ENCODE results near the gene ARHGAP26.

The ARHGAP26 gene

DNA sequence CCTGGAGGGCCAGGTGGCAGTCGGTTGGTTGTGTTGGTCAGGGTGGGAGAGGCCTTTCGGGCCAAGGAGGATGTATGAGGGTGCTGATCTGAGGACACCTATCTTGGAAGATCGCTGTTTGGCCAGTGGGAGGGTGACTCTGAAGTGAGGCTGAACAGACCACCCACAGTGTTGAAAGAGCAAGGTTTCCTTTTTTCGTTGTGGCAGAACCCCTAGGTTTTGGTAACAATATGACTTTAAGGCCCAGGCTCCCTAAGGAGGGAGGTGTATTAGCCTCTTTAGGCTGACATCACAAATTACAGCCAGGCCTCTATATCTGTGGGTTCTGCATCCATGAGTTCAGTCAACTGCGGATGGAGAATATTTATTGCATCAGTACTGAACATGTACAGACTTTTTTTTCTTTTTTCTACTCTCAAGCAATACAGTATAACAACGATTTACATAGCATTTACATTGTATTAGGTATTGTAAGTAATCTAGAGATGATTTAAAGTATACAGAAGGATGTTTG lies 86.1 kb downstream of the ARHGAP26 start:
- peak; percentile 33 for DNase-seq

DNA sequence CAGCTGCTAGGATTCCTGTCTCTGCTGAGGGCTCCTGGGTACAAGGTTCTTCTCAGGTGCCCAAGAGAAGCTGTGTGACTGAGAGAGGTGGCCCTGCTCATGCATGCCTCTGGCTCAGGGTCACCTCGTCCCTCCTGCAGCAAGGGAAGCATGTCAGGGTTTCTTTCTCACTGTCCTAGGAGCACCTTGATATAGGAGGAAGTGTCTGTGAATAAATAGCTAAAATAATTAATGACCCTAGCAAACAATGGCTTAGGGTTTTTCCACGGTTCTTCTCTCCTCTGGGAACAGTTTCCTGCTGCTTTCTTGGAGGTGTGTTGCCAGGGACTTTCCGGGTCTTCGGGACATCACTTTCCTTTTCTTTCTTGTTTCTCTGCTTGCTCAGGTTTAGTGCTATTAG lies 87.2 kb downstream of the ARHGAP26 start:
- DNase-seq = no peak

DNA sequence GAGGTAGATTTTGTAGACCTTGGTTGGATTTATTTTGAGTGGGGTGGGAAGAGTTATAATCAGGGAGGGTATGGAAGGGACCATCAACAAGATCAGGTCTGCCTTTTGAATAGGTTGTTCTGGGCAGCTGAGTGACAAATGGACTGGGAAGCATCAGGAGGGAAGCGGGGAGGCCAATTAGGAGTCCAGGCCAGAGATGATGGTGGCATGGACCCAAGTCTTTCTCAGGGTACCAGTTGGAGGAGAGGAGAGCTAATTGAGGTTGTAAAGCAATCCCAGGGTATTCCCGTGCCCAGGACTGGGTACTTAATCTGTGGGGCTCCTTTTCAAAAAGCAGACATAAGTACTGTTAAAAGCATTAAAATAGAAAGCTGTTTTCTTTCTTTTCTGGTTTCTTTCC lies 88.9 kb downstream of the ARHGAP26 start:
- DNase-seq = no peak

DNA sequence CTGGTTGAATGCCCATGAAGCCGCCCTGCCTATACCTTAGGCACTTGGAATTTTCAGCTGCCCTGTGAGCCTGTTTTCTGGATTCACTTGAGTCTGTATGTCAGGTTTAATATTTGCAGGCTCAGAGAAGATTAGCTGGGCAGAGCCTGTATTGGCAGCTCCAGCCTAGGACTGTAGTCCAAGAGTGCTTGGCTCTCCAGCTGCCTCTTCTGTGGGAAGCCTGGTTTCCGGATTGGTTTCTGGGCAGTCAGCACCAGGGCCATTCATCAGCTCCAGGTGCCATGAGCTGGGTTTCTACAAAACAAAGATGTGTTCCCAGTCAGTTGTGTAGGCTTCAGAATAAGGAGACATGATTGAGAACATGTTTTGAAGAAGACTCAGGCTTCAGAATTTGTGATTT lies 90.1 kb downstream of the ARHGAP26 start:
- no peak for DNase-seq

DNA sequence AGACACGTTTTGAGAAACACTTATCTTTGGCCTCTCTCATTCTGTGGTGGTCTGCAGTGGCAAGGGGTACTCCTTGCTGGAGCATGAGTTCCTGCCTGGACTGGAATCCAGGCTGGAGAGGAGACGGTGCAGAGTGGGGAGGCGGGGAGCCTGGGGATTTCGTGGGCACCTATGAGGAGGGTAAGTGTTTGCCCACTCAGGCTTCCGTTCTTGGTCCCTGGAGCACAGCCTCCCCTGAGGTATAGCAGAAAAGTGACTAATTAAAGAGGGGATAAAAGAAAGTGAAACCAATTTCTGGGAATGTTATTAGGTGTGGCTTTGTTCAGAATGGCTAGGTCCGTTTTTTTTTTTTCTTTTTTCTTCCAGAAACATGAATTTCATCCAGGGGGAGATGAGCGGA lies 90.8 kb downstream of the ARHGAP26 start:
- no peak for DNase-seq

DNA sequence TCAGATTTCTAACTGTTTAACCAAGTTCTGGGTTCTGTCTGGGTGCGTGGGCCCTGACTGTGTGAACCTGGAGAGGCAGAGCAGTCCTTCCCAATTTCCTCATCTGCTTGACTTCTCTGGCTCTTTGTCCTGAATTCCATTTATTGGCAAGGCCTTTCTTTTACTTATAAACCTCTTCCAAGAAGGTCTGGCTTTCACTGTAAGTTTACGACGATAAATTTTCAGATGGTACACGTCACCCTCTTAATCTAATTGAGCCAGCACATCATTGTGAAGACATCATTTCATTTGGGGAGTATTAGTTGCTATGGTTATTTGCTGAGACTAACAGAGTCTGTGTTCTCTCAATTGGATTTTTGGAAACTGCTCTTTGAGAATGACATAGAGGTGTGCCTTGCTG lies 92.4 kb downstream of the ARHGAP26 start:
- DNase-seq = no peak

DNA sequence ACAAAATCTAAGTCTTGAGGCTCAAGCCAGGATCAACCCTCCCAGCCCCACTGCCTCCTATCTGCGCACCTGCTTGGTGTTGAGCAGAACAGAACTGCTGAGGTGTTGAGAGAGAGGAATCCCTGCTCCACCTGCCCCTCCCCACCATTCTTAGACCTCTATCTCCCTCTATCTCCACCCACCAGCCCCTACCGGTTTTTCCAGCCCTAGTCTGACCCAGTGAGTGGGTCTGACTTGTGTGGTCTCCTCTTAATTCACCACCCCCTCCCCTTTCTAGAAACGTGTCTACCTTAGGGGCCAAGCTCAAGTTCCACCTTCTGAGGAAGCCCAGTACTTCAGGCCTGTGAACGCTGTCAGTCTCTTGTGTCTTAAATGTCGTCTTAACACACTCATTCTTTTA lies 93.7 kb downstream of the ARHGAP26 start:
- no peak for DNase-seq

DNA sequence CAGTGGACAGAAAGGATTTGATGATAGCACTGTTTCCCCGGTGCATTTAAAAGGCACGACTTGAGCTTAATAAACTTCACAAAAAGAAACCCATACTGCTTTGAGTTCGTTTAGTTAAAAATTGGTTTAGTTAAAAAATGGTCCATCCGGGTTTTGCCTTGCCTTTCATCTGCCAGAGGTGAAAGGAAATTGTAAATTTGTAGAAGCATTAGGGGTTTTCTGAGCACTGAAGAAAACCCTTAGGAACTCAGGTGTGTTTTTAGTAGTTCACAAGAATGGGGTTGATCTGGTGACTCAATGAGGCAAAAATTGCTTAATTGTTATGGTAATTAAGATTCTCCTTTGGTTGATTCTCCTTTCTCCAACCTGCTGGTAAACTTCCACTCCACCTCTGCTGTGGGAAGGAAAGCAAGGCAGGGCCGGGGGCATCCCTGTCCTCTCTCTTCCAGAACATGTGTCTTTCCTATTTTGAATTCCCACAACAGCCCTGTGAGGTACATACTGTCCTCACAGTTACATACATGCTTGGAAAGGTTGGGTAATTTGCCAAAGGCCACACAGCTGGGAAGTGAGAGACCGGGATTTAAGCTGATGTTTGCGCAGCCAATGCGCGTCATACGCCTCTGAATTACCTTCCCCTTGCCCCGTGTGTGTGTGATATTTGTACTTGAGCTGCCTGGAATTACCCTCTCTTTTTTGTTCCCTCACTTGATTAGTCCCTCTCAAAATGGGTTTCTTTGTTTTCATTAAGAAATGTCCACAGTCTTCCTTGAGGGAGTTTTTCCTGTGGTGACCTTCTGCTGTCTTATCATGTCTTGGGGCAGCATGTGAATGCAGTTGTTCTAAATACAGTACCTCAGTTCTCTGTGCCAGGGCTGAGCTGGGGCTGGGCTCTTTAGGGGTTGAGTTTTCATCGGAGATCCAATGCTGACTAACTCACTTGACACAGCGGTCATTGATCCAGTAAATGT lies 94.4 kb downstream of the ARHGAP26 start:
- DNase-seq = no peak

DNA sequence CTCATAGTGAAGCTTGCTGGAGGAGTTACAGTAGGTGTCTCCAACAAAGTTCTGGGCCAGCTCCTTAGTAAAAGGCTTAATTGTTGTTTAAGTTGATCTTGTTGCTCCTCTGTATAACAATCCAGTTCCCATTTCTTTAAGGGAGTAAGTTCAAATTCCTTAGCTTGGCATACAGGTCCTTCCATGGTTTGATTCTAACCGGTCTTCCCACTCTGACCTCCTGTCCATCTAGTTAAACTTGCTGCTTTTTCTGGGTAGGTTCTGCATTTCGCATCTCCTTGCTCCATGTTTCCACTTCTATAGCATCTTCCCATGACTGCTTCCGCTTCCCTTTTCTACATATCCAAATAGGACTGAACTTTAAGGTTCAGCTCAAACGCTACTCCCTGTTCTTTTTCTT lies 95.5 kb downstream of the ARHGAP26 start:
- DNase-seq = no peak

DNA sequence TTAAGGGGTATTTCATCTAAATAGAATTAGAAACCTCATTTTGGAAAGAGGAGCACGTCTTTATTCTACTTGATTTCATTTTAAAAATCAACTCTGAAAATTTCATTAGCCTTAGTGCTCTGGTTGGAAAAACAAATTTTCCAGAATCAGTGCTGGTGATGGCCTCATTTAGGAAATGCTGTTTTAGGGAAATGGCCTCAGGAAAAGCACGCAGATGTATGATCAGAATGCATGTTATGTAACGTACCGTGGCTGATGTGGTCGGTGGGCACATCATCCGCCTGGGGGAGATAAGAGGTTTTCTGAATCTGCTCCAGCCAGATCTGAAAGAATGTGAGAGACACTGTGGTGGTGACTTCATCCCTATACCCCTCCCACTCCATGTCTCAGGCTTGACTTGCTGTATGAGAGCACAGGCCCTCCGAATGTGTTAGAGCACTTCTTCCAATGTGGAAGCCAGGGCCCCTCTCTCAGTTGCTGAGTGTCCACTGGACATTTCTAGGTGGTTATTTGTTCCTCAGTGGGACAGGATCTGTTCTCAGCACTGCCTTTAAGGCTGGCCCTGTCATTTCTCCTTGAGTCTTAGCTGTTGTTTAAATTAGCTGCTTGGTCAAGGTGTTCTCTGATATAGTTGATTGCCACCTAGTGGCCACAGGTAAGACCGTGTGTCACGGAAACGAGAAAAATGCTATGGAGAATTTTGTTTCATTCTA lies 96.5 kb downstream of the ARHGAP26 start:
- peak; percentile 85 for DNase-seq

DNA sequence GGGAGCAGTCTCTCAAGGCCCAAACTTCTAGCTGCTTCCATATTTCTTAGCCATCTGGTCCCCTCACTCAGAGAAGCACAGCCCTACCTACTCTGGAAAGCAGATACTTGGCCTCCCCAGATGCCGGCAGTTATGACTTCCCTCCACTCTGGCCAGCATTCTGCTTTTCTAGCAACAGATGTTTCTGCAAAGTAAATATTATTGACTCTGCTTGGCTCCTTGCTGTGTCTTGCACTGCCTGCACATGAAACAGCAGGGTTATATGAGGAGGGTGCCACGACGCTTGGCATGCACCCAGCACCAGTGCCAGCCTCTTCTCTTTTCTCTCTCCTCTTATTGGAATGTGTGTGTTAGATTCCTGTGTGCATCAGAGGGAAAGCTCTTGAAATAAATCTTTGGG lies 99.7 kb downstream of the ARHGAP26 start:
- peak; percentile 46 for DNase-seq

DNA sequence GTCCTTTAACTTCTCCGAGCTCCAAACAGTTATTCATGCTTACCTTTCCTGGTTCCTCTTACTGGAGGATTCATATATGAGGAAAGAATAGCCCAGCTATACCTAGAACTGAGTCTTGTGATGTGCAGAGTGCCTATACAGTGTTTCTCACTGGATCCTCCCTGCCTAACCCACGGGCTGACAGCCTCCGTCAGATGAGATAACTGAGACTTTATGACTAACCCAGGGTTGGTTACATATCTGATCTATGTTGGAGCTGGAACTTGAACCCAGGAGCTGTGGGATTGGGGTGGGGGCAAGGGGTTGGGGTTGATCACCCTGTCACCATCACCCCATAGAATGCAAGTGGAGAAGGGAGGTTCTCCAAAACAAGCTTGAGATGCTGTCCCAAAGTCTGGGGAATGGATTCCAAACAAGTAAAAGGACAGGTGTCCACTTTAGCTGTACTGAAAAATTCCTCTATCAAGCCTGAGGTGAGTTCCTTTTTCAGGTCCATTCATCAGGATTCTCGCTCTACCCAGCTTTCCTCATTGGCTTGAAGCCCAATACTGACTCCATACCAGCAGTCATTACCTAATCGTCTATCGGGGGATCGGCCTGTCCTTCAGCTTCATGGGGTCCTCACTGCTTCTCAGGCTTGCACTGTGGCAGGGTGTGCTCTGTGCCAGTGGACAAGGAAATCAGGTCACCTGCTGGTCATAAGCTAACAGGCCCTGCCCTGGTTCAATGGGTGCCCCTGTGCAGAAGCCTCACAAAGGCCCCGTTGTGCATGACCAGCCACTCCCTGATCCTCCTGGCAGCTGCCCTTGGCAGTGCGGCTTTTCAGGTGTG lies 100.6 kb downstream of the ARHGAP26 start:
- DNase-seq = no peak

DNA sequence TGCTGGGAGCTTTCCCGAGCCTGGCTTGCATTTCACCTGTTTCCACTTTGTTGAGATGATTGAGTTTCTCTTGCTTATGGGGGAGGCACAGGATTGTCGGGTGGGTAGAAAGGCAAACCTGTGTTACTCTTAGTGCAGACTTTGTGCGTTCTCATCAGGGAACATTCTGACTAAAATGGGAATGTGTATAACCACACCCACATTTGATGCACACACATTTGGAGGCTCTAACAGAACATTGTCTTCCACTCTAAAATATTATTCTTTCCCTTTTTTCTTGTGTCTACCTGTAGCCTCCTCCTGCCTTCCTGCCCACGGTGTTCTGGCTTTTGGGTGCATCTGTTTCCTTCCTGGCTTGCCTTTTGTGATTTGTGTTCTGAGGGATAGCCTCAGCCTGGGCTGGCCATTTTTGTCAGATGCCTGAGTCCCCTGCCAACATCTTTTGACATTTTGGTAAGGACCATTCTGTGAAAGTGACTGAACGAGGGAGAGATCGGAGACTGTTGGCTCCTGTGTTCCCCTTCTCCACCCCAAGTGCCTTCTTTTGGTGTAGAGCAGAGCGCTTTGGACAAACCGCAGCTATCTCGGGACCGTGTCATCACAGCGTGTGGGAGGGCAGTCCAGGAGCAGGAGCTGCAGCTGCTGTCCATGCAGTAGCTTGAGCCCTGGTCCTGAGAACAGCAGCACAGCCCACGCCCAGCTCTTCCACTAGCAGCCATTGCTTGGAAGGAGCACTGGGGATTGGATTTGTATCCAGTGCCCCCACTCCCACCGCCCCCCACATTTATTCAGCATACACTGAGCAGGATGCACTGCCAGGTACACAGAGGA lies 101.4 kb downstream of the ARHGAP26 start:
- no peak for DNase-seq

DNA sequence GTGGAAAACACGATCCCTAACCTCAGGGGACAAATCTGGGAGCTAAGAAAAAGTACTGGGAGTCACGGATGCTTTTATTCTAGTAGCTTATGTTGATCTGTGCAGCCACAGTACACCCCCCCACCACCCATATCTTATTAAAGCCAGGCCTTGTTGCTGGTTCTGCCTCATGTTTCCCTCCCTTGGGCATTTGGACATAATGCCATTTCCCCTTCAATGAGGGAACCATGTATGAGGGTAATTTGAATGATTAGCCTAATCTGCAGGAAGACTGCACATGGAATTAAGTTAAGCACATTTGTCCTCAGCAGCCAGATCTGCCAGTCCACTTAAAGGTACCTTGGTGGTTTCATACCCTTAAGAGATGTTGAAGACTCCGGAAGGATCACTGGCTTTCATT lies 102.0 kb downstream of the ARHGAP26 start:
- peak; percentile 30 for DNase-seq

DNA sequence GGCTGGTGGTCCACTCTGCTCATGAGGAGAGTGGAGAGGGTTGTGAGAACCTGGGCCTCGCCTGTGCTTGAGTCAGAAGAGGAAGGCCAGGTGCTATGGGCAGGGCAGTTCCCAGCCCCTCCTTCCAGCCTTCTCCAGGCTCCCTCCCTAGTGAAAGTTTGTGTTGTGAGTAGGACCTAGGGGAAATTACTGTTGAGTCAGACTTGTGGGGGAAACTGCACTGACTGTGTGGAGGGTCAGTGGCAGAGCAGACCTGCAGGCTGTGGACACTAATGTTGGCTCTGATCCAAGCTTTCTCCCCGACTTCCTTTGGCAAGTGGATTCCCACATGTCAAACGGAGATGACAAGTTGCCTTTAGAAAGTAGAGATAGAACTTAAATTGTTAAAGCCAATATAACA lies 102.6 kb downstream of the ARHGAP26 start:
- DNase-seq = peak; percentile 45

DNA sequence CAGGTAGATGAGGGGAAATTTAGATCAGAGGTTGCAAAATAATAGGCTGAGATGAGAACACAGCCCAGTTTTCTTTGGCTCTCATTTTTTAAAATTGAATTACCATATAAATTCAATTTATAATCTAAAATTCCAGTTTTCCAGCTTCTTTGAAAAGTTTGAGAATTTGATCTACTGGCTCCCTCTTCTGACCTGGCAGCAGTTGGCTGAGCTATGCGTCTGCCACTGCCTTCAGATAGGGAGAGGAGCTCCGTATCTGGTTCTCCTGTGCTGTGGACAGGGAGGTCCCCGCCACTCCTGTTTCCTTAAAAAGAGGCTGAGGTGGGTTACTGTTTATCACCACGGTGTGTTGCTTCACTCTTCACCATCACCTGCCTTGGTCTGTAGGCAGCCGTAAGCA lies 103.7 kb downstream of the ARHGAP26 start:
- peak; percentile 17 for DNase-seq

DNA sequence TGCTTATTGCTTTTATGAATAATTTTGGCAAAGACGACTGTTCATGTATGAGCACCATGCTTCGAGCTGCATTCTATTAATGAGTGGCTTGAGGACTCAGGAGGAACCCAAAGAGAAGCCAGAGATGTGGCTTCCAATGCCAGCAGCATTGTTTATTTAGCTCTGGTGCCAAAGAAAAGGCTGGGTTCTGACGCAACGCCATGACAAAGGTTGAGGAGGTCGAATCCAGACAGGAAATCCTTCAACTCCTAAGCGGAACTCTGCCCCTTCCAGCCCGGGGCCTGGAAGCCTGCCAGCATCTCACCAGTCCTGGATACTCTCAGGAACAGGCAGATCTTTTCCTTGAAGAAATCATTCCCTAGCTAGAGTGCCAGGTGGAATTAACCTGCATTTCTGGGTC lies 104.4 kb downstream of the ARHGAP26 start:
- DNase-seq = peak; percentile 30

DNA sequence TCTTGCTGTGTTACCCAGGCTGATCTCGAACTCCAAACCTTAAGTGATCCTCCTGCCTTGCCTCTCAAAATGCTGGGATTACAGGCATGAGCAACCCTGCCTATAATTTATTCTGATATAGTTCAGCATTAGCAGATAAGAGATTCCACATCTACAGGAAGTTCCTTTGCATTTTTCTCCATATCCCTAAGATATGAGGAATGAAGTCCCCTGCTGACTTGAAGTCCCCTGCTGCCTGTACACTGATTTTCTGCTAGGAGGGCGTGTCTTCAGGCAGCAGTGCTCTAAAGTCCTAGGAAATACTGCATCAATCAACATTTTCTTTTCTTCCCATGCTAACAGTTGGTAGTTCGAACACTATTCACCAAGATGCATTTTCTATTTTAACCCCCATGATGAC lies 105.8 kb downstream of the ARHGAP26 start:
- DNase-seq = no peak

DNA sequence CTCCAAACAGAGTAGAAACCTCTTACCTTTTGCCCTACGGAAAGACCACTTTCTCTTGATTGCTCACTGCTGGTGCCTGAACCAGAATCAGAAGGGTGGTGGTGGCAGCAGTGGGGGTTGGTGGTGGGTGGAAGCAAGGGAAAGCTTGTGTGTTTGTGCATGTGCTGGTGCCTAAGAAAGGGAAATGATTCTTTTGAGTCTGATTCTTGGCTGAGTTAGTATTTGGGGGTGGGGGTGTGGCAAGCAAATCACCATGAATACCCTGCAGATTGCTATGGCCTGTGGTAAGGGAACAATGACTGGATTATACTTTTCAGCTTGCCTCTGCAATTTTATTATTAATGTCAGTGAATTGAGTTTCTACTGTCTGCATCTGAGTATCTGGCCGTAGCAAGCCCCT lies 106.6 kb downstream of the ARHGAP26 start:
- DNase-seq = no peak

DNA sequence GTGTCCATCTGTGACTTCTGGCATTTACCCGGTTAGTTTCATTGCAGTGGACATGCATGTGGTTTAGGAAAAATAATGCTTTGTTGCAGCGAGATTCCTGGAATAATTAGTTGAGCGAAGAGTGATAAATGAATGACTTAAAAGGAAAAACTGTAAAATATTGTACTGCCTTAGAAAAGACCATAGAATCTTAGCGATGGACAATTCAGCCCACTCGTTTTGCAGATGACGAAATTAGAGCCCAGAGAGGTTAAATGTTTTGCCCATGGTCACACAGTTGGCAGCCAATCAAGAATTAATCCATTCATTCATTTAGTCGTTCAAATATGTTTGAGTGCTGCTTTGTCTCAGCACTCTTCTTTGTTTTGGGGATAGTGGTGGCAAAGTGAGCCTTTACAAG lies 107.9 kb downstream of the ARHGAP26 start:
- DNase-seq = no peak

DNA sequence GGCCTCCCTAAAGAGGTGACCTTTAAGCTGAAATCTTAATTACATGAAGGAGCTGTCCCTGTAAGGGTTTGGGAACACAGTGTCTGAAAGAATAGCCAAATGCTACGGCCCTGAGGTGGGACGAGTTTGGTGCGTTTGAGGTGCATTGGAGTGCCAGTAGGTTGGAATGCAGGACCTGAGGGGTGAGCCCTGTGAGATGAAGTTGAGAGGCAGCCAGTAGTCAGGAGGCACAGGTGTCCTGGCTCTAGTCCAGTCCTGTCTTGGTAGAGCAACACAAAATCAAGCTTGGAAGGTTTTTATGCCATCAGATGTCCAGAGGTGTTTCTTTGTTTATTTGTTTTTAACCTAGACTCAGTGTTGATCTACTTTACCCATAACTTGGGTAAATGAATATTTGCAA lies 108.5 kb downstream of the ARHGAP26 start:
- DNase-seq = no peak
